Stimulated activated CD4-positive, alpha-beta T cell treated with anti-CD3 and anti-CD28 coated beads, Interleukin-4, amount 100 ng/mL, for 24 hours (primary cell): ENCODE data around the gene NHERF1.

Experiments
- DNase-seq: peaks from one replicate; pipeline ENCODE4 v3.0.0-alpha.2; 2020

The NHERF1 gene

GRCh38 chr17:74815067-74815466, 66.6 kb downstream of the NHERF1 start:
- no peak for DNase-seq

GRCh38 chr17:74815550-74816370, 67.3 kb downstream of the NHERF1 start:
- DNase-seq: no peak

GRCh38 chr17:74816905-74817620, 68.6 kb downstream of the NHERF1 start:
- no peak for DNase-seq

- no peak for DNase-seq
Measured at GRCh38 chr17:74818291-74818938, 70.0 kb downstream of the NHERF1 start.
